ENCODE data around the gene CRYBB3.
"Not testable (repeated sequence)": the region's sequence is repeated elsewhere in the genome, so short reads cannot be mapped to it uniquely, and the experiment has no call there.

The CRYBB3 gene

DNA sequence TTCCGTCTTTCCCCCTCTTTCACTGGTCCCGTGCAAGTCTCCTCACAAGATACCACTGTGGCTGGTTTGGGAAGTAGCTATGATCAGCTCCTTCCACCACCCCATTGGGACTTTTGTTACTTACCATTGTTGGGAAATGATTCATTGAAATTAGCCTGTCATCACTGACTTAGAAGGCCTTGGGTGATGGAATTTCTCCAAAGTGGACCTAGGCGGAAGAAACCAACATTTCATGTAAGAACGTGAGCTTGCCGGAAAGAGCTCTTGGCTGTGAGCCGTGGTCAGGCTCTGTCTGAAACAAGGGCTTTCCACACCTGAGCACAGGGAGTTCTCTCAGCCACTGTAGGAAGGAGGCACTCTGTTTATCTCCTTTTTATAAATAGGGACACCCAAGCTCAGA, 23.5 kb upstream of the CRYBB3 start:
- ATAC-seq = no peak

- ATAC-seq = no peak
Measured at GRCh38 chr22:25176799-25177198, 22.9 kb upstream of the CRYBB3 start.

DNA sequence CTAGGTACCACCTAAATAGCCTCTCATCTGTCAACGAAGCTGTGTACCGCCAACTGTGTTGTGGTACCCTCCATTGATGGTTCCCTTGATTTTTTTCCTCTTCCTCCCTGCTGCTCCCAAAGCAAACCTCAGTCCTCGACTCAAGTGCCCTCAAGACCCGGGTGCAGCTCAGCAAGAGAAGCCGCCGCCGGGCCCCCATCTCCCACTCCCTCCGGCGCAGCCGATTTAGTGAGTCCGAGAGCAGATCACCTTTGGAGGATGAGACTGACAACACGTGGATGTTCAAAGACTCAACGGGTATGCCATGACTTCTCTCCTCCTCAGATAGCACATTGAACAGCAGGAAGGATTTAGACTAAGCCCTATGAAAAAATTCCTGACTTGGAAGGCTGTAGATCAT, 22.4 kb upstream of the CRYBB3 start:
- ATAC-seq = no peak

- no peak for ATAC-seq
Measured at GRCh38 chr22:25177895-25178294, 21.8 kb upstream of the CRYBB3 start.

DNA sequence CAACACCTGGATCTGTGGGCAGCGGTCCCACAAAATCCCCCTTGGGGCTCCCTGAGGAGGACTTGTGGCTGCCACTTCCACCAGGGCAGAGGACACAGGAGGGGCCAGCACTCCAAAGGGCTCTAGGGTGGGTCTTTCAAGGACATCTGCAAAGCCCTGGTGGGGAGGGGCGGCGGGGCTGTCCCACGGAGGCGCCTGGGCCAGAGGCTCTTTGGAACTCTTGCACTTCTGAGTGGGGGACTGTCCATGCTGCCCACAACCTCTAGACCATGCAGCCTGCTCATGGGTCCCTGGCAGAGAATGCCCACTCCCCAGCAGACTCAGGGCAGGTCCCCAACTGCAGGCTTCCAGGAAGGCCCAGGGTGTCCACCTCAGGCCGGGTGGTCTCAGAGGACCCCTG, 21.3 kb upstream of the CRYBB3 start:
- not testable (repeated sequence) for ATAC-seq

DNA sequence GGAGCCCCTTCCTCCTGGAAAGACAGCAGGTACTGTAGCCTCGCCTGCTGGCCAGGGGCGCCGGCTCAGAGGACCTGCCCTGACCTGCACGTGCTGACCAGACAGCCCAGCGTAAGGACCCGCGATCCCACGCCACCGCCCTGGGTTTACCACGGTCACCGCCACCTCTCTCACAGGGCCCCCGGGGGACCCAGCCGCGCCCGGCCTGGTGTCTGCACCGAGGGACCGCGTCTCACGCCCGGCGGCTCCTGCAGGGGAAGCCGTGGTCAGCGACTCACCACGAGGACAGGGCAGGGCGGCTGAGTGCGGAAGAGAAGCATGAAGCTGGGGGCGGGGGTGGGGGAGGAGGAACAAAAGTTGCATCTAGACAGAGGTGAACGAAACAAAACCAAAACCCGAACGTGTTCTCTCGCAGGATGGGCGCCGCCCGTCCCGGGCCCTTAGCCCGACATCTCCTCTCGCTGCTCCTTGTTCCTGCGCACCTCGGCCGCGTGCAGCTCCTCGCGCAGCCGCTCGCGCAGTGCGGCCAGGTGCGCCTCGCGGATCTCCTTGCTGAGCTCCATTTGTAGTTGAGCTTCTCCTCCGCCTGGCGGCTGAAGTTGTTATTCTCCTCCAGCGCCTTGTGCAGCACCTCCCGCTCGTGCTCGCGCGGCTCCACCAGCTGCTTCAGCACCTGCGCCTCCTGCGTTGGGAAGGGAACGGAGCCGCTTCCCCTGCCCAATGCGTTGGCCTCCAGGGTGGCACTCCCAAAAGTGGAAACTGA, 20.6 kb upstream of the CRYBB3 start:
- ATAC-seq = peak; percentile 44 to 45

- no peak for ATAC-seq
Measured at GRCh38 chr22:25182131-25183110, 17.2 kb upstream of the CRYBB3 start.

- ATAC-seq = no peak
Measured at GRCh38 chr22:25183949-25184619, 15.6 kb upstream of the CRYBB3 start.

- no peak for ATAC-seq
Measured at GRCh38 chr22:25186140-25186539, 13.5 kb upstream of the CRYBB3 start.

DNA sequence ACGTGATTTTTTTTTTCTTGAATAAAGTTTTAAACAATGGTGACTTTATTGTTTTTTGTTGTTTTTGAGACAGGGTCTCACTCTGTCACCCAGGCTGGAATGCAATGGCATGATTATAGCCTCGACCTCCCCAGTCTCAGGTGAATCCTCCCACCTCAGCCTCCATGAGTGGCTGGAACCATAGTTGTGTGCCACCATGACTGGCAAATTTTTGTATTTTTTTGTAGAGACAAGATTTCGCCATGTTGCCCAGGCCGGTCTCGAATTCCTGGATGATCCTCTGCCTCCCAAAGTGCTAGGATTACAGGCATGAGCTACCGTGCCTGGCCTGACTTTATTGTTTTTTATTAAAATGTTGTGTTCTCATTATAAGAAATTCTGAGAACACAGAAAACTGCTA, 12.2 kb upstream of the CRYBB3 start:
- no peak for ATAC-seq

DNA sequence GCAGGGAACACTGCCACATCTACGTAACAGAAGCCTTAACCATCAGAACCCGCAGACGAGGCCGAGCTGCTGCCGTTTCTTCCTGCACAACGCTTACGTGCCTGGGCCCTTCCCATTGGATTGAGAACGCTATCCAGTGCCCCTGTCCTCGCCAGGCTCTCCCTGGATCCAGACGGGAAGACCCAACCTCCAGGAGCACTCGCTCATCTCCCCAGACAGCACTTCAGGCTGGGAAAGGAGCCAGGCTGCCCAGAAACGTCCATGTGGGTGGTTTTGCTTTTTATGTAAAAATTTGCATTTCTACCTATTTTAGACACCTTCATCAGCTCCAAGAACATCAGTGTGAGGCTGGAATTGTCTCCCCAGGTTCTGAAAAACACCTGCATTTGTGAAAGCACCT, 7.3 kb upstream of the CRYBB3 start:
- ATAC-seq = no peak

- no peak for ATAC-seq
Measured at GRCh38 chr22:25193130-25193529, 6.5 kb upstream of the CRYBB3 start.

DNA sequence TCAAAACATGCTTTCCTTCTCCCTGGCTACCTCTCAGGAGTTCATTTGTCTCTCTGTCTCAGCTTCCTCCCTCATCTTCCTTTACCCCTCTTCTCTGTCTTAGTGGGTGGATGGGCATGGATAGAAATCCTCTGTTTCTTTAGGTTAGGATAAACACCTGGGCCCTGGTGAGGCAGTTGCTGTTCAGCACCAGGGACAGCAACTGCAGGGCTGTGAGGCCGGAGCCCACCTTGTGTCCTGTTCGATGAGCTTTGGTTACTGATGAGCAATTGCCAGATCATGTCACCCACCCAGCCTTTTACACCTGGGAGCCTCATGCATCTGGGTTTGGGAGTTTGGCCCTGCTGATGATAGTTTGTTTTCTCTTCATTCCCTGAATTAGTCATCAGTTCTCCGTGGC, 6.1 kb upstream of the CRYBB3 start:
- no peak for ATAC-seq

DNA sequence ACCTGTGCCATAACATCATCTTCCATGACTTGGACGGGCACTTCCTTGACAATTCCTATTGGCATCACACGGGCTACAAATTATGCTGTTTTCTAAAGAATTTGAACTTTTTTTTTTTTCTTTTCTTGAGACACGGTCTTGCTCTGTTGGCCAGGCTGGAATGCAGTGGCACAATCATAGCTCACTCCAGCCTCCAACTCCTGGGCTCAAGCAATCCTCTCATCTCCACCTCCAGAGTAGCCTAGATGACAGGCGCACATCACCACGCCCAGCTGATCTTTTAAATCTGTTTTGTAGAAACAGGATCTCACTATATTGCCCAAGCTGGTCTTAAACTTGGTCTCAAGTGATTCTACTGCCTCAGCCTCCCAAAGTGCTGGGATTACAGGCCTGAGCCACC, 3.3 kb upstream of the CRYBB3 start:
- no peak for ATAC-seq

GRCh38 chr22:25197340-25197739, 2.3 kb upstream of the CRYBB3 start:
- no peak for ATAC-seq

- no peak for ATAC-seq
Measured at GRCh38 chr22:25200967-25201366, 1.3 kb downstream of the CRYBB3 start.

DNA sequence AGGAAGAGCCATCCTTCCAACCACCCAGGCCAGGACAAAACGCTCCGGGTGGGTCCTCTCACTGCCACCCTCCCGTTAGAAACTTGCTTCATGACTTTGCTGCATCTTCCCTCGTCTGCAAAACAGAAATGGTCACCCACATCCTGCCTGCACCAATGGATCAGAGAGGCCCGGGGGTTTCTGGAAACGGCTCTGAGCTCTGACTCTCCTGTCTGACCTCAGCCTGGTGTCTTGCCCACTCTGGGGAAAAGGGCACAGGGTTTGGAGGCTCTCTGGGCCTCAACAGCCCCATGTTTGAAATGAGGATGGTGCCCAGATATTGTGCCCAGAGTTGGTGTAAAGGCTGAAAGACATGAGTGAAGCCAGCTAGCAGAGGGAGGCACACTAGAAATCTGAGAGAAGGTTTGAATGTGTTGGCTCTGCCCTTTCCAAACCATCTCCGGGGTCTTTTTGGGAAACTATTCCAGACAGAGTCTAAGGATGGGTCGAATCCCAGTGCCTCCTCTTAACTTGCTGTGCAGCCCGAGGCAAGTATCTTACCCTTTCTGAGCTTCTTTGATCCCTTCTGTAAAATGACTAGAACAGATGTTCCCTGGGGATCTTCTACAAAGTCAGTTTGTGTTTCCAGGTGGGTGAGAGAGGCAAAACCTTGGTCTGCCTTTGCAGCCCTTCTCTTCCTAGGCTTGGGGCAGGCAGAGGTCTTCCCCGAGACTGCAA, 2.1 kb downstream of the CRYBB3 start:
- peak in 1 of 2 donors; percentile 10 for ATAC-seq

GRCh38 chr22:25202290-25202921, 2.7 kb downstream of the CRYBB3 start:
- ATAC-seq = peak in 1 of 2 donors; percentile 34

- no peak for ATAC-seq
Measured at GRCh38 chr22:25203082-25203481, 3.4 kb downstream of the CRYBB3 start.

DNA sequence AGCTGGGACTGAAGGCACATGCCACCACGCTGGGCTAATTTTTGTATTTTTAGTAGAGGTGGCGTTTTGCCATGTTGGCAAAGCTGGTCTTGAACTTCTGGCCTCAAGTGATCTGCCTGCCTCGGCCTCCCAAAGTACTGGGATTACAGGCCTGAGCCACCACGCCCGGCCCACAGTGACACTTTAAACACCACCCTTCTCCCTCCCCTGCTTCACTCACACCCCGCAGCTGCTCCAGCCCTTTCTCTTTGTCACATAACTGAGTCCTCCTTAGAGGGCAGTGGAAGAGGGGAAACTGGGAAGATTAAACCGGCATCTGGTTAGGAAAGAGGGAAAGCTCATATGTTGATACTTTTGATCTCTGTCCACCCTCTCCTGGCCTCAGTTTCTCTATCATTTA, 4.9 kb downstream of the CRYBB3 start:
- ATAC-seq = not testable (repeated sequence)

DNA sequence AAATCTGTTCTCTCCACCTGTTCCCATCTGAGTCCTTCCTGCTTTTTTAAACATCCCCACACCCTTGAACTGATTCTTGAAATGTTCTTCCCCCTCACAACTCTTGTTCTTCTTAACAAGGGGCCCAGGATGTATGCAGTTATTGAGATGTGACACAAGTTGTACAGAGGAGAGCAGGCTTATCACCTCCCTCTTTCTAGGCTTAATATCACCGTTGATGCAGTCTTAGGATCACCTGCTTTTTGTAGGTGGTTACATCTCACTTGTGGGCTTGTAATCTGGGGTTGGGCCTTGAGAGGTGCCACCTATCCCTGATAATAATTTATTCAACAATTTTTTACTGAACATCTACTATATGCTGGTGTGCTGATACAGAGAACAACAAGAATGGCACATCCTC, 6.2 kb downstream of the CRYBB3 start:
- no peak for ATAC-seq

- ATAC-seq = no peak
Measured at GRCh38 chr22:25206998-25207397, 7.3 kb downstream of the CRYBB3 start.

All from activated CD4-positive, CD25-positive, alpha-beta regulatory T cell treated with anti-CD3 and anti-CD28 coated beads, Interleukin-2, amount 50 U/mL, for 24 hours (primary cell).